IMR-90 (cell line): ENCODE data around the gene DNTT. TPM values are rescaled to one million over a fixed set of nuclear protein-coding genes. Genes with fewer than 3 reads are reported as not detected.

Experiments used
- ATAC-seq: fragments of 200-7000 bp; cut with Tn5 transposase; 2 replicates; pipeline ENCODE4 v1.9.1; 2020; ENCODE audit warnings: low read depth, mild to moderate bottlenecking, moderate library complexity
- BruUV-seq: library from RNA; stranded (reverse); fragments of 400-500 nt; replicated peaks from 2 replicates; lab custom pipeline; 2021; lab: Mats Ljungman, UMichigan
- CTCF ChIA-PET: fragments of 300-600 bp; formaldehyde crosslinking; extraction: SDS; loops from one replicate; lab custom pipeline; 2021; ENCODE audit warnings: antibody characterized with exemption; lab: Yijun Ruan, JAX
- POLR2A ChIA-PET: fragments of 300-600 bp; sonication (Branson Sonifier 250); formaldehyde crosslinking; loops from one replicate; lab custom pipeline; 2022; ENCODE audit warnings: antibody characterized with exemption; ENCODE audit not compliant: unreplicated experiment; lab: Charles Lee
- DNase-seq: peaks from one replicate; pipeline ENCODE4 v3.0.0; 2013
- H2AFZ ChIP-seq: replicated peaks from 2 replicates; pipeline ENCODE3; 2013; ENCODE audit warnings: low read length, mild to moderate bottlenecking; ENCODE audit not compliant: poor library complexity
- H2AK5ac ChIP-seq: 2 replicates; pipeline ENCODE4 v1.6.1; 2013; ENCODE audit warnings: low read depth, low read length, inconsistent platforms
- H2AK9ac ChIP-seq: replicated peaks from 2 replicates; pipeline ENCODE3; 2013; ENCODE audit warnings: mild to moderate bottlenecking, low read depth, low read length, moderate library complexity; ENCODE audit not compliant: poor library complexity
- H2BK120ac ChIP-seq: 2 replicates; pipeline ENCODE4 v1.6.1; 2013; ENCODE audit warnings: low read depth, low read length, inconsistent platforms
- H2BK15ac ChIP-seq: 3 replicates; pipeline ENCODE4 v1.6.1; 2013; ENCODE audit warnings: low read depth, low read length, inconsistent platforms
- H2BK20ac ChIP-seq: 2 replicates; pipeline ENCODE4 v1.6.1; 2013; ENCODE audit warnings: low read depth, mild to moderate bottlenecking, inconsistent platforms, low read length, moderate library complexity
- H2BK5ac ChIP-seq: 2 replicates; pipeline ENCODE4 v1.6.1; 2013; ENCODE audit warnings: mild to moderate bottlenecking, low read depth, low read length, inconsistent platforms; ENCODE audit not compliant: poor library complexity, severe bottlenecking
- H3K14ac ChIP-seq: replicated peaks from 2 replicates; pipeline ENCODE4 v1.6.1; 2013; ENCODE audit warnings: low read depth, low read length, inconsistent platforms
- H3K18ac ChIP-seq: 2 replicates; pipeline ENCODE4 v1.6.1; 2013; ENCODE audit warnings: low read depth, low read length, control low read depth
- H3K23ac ChIP-seq: 2 replicates; pipeline ENCODE4 v1.6.1; 2013; ENCODE audit warnings: low read depth, low read length, inconsistent platforms
- H3K27ac ChIP-seq: 2 replicates; pipeline ENCODE4 v1.5.1; 2013; ENCODE audit warnings: mild to moderate bottlenecking, control low read depth, low read length; ENCODE audit not compliant: insufficient read depth
- H3K27me3 ChIP-seq: 2 replicates; pipeline ENCODE4 v1.6.1; 2013; ENCODE audit warnings: low read length; ENCODE audit not compliant: control insufficient read depth, insufficient read depth
- H3K36me3 ChIP-seq: 2 replicates; pipeline ENCODE4 v1.6.1; 2013; ENCODE audit warnings: low read length, mixed read lengths; ENCODE audit not compliant: control insufficient read depth, insufficient read depth
- H3K4ac ChIP-seq: 2 replicates; pipeline ENCODE4 v1.6.1; 2013; ENCODE audit warnings: low read depth, low read length, inconsistent platforms
- H3K4me1 ChIP-seq: 2 replicates; pipeline ENCODE4 v1.6.1; 2013; ENCODE audit warnings: low read length, mixed read lengths; ENCODE audit not compliant: control insufficient read depth, insufficient read depth
- H3K4me2 ChIP-seq: 2 replicates; pipeline ENCODE4 v1.6.1; 2013; ENCODE audit warnings: low read depth, mild to moderate bottlenecking, control low read depth, low read length, moderate library complexity
- H3K4me3 ChIP-seq: 2 replicates; pipeline ENCODE4 v1.5.1; 2013; ENCODE audit warnings: low read depth, mild to moderate bottlenecking, control low read depth, low read length, moderate library complexity; ENCODE audit not compliant: insufficient read depth
- H3K56ac ChIP-seq: 2 replicates; pipeline ENCODE4 v1.6.1; 2013; ENCODE audit warnings: low read length, inconsistent platforms; ENCODE audit not compliant: insufficient read depth; ENCODE audit errors: extremely low read depth
- H3K79me1 ChIP-seq, 2 experiments: 2 replicates each; pipeline ENCODE4 v1.6.1; 2013; ENCODE audit warnings: low read length in 2 of 2, inconsistent platforms in 1 of 2, low read depth in 1 of 2
- H3K9ac ChIP-seq: 2 replicates; pipeline ENCODE4 v1.6.1; 2013; ENCODE audit warnings: low read depth, low read length, control low read depth
- H3K9me1 ChIP-seq: 2 replicates; pipeline ENCODE4 v1.6.1; 2013; ENCODE audit warnings: low read length, inconsistent platforms; ENCODE audit not compliant: insufficient read depth
- H3K9me3 ChIP-seq: 2 replicates; pipeline ENCODE4 v1.6.1; 2013; ENCODE audit warnings: low read length; ENCODE audit not compliant: control insufficient read depth, insufficient read depth
- H4K20me1 ChIP-seq: 2 replicates; pipeline ENCODE4 v1.6.1; 2013; ENCODE audit warnings: low read length, inconsistent platforms; ENCODE audit not compliant: insufficient read depth
- H4K5ac ChIP-seq: 2 replicates; pipeline ENCODE4 v1.6.1; 2013; ENCODE audit warnings: mild to moderate bottlenecking, low read depth, low read length, control low read depth
- H4K8ac ChIP-seq, 2 experiments: 2 replicates each; pipeline ENCODE4 v1.6.1; 2013; ENCODE audit warnings: low read depth in 2 of 2, low read length in 2 of 2, control low read depth in 1 of 2, inconsistent platforms in 1 of 2
- H4K91ac ChIP-seq: 2 replicates; pipeline ENCODE4 v1.6.1; 2013; ENCODE audit warnings: low read depth, low read length, inconsistent platforms; ENCODE audit not compliant: insufficient read depth
- CTCF ChIP-seq: conservative IDR thresholded peaks from 2 replicates; pipeline ENCODE4 v1.5.1; 2012; ENCODE audit warnings: mild to moderate bottlenecking, low read depth, low read length, improper control_type of control experiment
- MAFK ChIP-seq: IDR thresholded peaks from 2 replicates; pipeline ENCODE4 v1.6.1; 2012; ENCODE audit warnings: low read depth, low read length, improper control_type of control experiment
- RCOR1 ChIP-seq: IDR thresholded peaks from 2 replicates; pipeline ENCODE4 v1.6.1; 2012; ENCODE audit warnings: mild to moderate bottlenecking, low read length, improper control_type of control experiment; ENCODE audit not compliant: insufficient replicate concordance
- RFX5 ChIP-seq: IDR thresholded peaks from 2 replicates; pipeline ENCODE4 v1.8.0; 2012; ENCODE audit warnings: low read depth, mild to moderate bottlenecking, low read length, moderate library complexity
- USF2 ChIP-seq: fragments of 150-350 bp; IDR thresholded peaks from 2 replicates; pipeline ENCODE4 v1.6.1; 2017; ENCODE audit warnings: mild to moderate bottlenecking, antibody characterized with exemption, low read length, low read depth
- WGBS, 2 experiments: methylation state at CpG; one replicate each; pipeline versions ENCODE4 v1.1.5 to v1.1.7; 2013; ENCODE audit warnings: missing lambda C conversion rate in 2 of 2; ENCODE audit not compliant: insufficient read length in 1 of 2; ENCODE audit errors: extremely low coverage in 2 of 2; 5-methylcytosine and 5-hydroxymethylcytosine counted together
- dilution Hi-C: fragments of 300-500 bp; cut with HindIII; formaldehyde crosslinking; loops from one replicate; pipeline ENCODE4 v1.14.3; 2018; ENCODE audit warnings: low sequenced_read_pairs; ENCODE audit not compliant: unreplicated experiment
- in situ Hi-C: fragments of 300-500 bp; cut with MboI; formaldehyde crosslinking; loops from 3 replicates; pipeline ENCODE4 v1.14.3; 2019; ENCODE audit warnings: low sequenced_read_pairs, inconsistent platforms, mixed read lengths
- intact Hi-C: fragments of 100-400 bp; cut with micrococcal nuclease; formaldehyde crosslinking; loops from 2 replicates; pipeline ENCODE4 v1.10.0; 2022
- polyA plus RNA-seq, 3 experiments: library from polyadenylated mRNA; depleted of rRNA; stranded (reverse); fragments of >200 nt; gene quantifications; 2 replicates each; pipeline ENCODE4 v1.2.3, GENCODE V29; 2012; ENCODE audit warnings: low replicate concordance in 1 of 3
- total RNA-seq: library from RNA; depleted of rRNA; stranded (reverse); fragments of >200 nt; gene quantifications from 2 replicates; pipeline ENCODE4 v1.2.3, GENCODE V29; 2012

The DNTT gene
- total and polyA plus RNA-seq, 2 of the 4 experiments (the other 2 are of a cell fraction), result not detected

- DNase-seq (no peak), ATAC-seq (no peak)
- no peak overlapping the region for H2AK5ac ChIP-seq
- H2BK20ac ChIP-seq, result no peak overlapping the region
- POLR2A ChIA-PET, result no interaction called here
- no peak overlapping the region for H3K9ac ChIP-seq
- intact Hi-C loops (loop anchor here (10.0 kb wide), 1 partner anchor 665 kb away; no protein-coding TSS in a partner anchor), dilution Hi-C loops (no loop called here), in situ Hi-C loops (no loop called here)
- H3K27ac ChIP-seq, result no peak overlapping the region
- H2BK15ac ChIP-seq, result no peak overlapping the region
- H3K9me3 ChIP-seq, result no peaks in the 10 kb centered on the region
- peaks cover 2% of the 10 kb centered on the region for H3K4me1 ChIP-seq
- H3K56ac ChIP-seq, result no peak overlapping the region
- no peak overlapping the region for H2BK120ac ChIP-seq
- H4K8ac ChIP-seq, result no peak overlapping the region
- H3K79me1 ChIP-seq, result no peaks in the 10 kb centered on the region
- H2AK9ac ChIP-seq, result no peak overlapping the region
- no peak overlapping the region for H3K14ac ChIP-seq
- CTCF ChIA-PET, result no interaction called here
- H3K27me3 ChIP-seq, result peaks cover 12% of the 10 kb centered on the region; the same call in 1 of the 2 replicates
- no peak overlapping the region for H4K5ac ChIP-seq
- H3K18ac ChIP-seq, result no peak overlapping the region
- no peak overlapping the region for H3K4me3 ChIP-seq
- WGBS, 2 experiments, result 89% methylated on average over 17 of the region's 38 CpGs; no CpG with 5 or more reads in 1 of the 2 experiments
- H2AFZ ChIP-seq, result no peak overlapping the region
- no peak overlapping the region for H3K4ac ChIP-seq
- no peak overlapping the region for H3K23ac ChIP-seq
- no peak overlapping the region for H2BK5ac ChIP-seq
- H3K4me2 ChIP-seq, result no peak overlapping the region
- H3K36me3 ChIP-seq, result no peaks in the 10 kb centered on the region
- H4K20me1 ChIP-seq, result no peaks in the 10 kb centered on the region
- BruUV-seq, result no TSS peak
- TF ChIP-seq MAFK, result no peak
- no peak for TF ChIP-seq RFX5
- TF ChIP-seq RCOR1, result no peak
- no peak for TF ChIP-seq USF2
- TF ChIP-seq CTCF, result no peak
- H3K9me1 ChIP-seq, result peaks cover 2% of the 10 kb centered on the region; the same call in 1 of the 2 replicates
- no peak overlapping the region for H4K91ac ChIP-seq
Observed at GRCh38 chr10:96369890-96370583, 65.8 kb downstream of the DNTT start.
